Left renal cortex interstitium (tissue), 4 donors: ENCODE measurements around the gene WDR70. TPM values are rescaled to one million over a fixed set of nuclear protein-coding genes. Genes with fewer than 3 reads are reported as not detected.
"Not testable (repeated sequence)": the region's sequence is repeated elsewhere in the genome, so short reads cannot be mapped to it uniquely, and the experiment has no call there.

Source experiments
- DNase-seq, 4 donors: peaks; one replicate each; pipeline ENCODE4 v3.0.0-alpha.2; 2013; ENCODE audit warnings: low read depth in 4 of 4, low spot score in 2 of 4, missing footprints in 1 of 4
- polyA plus RNA-seq, 4 donors: library from polyadenylated mRNA; unstranded; fragments of 120-200 nt; gene quantifications; one replicate each; pipeline ENCODE4 v1.2.1, GENCODE V29; 2013; ENCODE audit not compliant: insufficient read length in 4 of 4

Gene WDR70
- polyA plus RNA-seq, 4 donors, result 45.6 to 54.5 (median 53.2) TPM

DNA sequence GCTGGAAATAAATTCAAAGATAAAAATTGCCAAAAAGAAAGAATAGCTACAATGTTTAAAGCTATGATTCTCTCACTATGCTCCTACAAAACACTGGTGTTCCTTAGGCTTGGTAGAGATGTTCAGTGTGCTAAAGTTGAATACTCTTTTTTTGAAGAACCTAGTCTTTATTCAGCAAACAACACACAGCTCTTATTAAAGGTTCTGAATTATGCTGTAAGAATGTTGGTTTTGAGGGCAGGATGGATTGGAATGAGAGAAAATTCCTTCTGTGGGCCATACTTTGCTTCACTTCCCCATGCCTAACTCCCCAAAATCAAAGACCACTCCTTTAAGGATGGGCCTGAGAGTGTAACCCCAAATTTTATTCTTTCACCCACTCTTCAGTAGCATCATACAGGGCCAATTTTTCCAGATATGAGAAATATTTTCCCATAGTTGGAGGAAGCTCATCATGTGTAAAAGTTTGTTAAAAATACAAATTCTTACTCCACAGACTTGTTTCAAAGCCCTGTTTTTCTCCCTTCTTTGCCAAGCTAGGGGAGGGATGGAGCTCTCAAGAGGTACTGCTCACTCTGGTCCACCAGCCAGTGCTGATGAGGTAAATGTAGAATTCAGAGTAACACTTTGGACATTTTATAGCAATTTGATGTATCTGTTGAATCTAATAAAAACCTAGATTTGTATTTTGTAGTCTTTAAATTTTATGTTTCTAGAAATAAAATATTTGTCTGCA, 361.4 kb downstream of the WDR70 start:
- no peak for DNase-seq

DNA sequence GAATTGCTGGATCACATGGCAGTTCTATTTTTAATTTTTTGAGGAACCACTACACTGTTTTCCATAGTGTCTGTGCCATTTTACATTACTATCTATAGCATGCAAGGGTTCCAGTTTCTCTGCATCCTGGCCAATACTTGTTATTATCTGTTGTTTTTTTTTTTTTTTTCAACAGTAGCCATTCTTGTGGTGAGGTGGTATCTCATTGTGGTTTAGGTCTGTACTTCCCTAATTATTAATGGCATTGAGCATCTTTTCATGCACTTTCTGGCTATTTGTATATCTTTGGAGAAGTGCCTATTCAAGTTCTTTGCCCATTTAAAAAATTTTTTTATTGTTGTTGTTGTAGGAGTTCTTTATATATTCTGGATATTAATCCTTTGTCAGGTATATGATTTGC, 363.0 kb downstream of the WDR70 start:
- no peak for DNase-seq

- DNase-seq, result no peak
These were observed 372.1 kb downstream of the WDR70 start for GRCh38 chr5:37751227-37751626.

- DNase-seq, result no peak
These were observed 375.9 kb downstream of the WDR70 start for GRCh38 chr5:37754976-37755375.

GRCh38 chr5:37755581-37755980, 376.5 kb downstream of the WDR70 start:
- no peak for DNase-seq

GRCh38 chr5:37756248-37756647, 377.1 kb downstream of the WDR70 start:
- DNase-seq, result no peak

DNA sequence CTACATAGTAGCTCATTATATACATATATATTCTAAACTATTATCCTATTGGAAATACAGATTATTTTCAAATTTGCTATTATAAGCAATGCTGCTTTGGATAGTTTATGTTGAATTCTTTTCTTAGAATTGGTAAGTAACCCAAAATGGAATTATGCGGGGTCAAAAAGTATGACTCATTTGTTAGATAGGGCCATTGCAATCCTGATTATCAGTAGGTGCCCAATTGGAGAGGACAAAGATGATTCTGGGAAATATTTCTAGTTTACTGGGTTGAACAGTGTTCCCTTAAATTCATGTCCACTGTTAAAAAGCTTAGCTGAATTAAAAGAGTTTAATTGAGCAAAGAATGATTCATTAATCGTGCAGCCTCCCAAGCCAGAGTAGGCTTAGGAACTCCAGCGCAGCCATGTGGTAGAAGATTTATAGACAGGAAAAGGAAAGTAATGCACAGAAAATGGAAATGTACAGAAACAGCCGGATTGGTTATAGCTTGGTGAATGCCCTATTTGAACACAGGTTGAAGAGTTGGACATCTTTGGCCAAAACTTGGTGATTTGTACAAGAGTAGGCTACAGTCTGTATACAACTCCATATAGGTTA, 379.0 kb downstream of the WDR70 start:
- no peak for DNase-seq

- no peak for DNase-seq
These were observed 388.1 kb downstream of the WDR70 start for GRCh38 chr5:37767251-37767650.

DNA sequence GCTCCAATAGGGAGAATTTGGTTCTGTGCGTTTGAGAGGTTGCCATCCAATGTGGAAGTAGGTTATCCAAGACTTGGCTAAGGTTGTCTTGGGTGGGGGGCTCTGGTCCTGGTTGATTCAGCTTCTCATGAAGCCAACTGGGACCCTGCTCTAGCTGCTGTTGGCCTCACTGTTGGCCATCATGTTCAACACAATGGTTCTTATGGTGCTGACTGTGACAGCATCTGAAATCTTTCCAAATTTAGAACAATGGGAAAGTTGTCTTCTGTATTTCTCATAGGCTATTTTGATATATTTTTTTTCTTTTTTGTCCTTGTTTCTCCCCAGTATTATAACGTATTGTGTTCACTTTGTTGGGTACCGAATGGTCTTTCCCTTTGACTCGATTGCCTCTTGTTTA, 388.8 kb downstream of the WDR70 start:
- no peak for DNase-seq

DNA sequence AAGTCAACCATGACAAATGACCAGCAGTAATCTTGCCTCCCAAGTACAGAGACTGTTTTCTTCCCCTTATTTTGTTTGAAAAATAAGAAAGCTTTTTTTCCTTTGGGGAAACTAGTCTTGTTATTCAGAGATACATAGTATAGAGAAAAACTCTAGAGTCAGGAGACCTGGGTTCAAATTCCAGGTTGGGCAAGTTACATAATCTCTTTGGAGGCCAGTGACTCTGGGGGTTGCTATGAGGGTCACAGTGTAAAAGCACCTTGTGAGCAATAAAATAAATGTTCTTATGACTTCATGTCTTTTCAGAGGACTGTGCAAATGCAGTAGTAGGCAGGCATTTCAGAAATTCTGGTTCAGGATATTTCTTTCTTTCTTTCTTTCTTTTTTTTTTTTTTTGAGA, 389.3 kb downstream of the WDR70 start:
- DNase-seq, result no peak

GRCh38 chr5:37769108-37769507, 390.0 kb downstream of the WDR70 start:
- no peak for DNase-seq

- DNase-seq, result no peak
These were observed 390.7 kb downstream of the WDR70 start for GRCh38 chr5:37769840-37770239.

DNA sequence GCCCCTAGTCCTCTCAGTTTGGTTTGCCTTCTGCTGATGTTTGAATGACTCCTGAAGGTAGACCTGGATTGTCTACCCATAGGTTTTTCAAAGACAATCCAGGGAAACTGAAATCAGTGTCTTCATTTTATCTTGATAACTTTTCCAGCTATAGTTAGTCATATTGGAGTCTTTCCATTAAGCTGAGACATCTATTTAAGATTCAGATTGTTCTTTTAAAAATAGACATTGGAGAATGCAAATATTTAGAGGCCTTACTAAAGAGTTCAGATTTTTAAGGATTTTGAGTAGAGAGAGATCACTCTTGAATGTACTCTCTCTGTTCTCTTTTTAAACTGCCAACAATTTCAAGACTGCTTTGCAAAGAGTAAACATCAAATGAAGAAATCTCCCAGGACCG, 391.7 kb downstream of the WDR70 start:
- no peak for DNase-seq

DNA sequence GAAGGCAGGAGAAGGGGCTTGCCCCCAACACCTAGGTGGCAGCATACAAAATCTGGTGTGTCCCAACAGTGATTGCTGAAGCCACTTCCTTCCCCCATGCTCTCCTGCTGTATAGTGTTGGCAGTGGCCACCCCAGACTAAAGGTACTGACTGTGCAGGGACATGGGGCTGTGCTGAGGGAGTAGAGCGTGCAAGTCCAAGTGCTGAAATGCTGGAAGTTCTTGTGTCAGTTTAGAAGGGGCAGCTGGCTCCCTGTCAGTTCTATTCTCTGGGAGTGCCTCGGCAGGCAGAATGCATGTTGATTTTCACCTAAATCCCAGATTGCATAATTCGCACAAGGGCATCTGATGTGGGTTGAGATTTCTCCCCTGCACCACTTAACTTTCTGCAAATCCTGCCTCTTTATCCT, 392.1 kb downstream of the WDR70 start:
- no peak for DNase-seq

DNA sequence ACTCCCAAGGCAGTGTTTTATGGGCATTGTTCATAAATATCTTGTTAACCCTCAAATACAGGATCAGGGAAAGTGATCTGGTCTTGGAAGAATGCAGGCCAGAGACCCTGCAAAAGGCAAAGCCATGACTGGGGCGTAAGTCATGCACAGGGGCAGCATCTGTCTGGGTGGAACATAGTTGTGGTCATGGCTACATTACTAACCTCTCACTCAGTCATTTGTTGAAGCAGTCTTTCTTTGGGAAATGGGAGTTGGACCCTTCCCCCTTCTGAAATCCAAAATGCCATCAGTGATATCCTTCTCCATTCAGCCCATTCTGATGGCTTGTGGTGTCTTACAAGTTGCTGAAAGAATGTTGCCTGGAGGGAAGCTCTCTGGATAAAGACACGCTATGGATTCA, 392.6 kb downstream of the WDR70 start:
- no peak for DNase-seq

DNA sequence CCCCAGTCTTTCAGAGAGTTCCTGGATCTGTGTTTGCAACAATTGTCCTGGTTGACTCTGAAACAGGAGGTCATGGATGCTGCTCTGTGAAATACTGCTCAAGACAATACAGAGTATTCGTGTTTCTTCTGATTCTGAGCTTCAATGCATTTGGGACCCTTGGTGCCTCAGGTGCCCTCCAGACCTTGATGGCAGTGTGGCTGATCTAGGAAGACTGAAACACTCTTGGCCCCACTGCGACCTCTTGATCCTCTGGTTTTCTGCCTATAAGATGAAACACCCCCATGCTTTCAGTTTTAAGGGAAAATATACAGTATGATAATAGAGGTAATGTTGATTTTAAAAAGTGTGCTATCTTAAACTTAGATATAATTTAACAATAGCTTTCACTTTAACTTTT, 393.1 kb downstream of the WDR70 start:
- no peak for DNase-seq

- no peak for DNase-seq
These were observed 394.7 kb downstream of the WDR70 start for GRCh38 chr5:37773809-37774208.

- DNase-seq, result no peak
These were observed 395.9 kb downstream of the WDR70 start for GRCh38 chr5:37774912-37775483.

DNA sequence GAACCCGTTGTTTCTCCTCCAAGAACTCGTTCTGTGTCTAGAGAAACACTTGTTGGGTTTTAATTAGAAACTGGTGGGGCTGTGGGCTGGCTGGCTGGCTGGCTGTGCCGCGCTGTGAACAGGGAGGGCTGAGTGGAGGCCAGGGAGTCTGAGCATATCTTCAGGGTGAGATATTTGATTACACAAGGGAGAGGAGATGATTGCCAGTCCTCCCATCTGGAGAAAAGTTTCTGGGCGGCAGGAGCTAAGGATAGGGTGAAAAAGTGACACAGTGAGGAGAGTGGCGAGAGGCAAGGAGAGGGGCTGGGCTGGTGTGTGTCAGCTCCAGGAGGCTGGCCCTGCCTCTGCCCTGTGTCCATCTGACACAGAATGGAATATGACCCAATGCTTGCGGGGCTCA, 397.7 kb downstream of the WDR70 start:
- no peak for DNase-seq

DNA sequence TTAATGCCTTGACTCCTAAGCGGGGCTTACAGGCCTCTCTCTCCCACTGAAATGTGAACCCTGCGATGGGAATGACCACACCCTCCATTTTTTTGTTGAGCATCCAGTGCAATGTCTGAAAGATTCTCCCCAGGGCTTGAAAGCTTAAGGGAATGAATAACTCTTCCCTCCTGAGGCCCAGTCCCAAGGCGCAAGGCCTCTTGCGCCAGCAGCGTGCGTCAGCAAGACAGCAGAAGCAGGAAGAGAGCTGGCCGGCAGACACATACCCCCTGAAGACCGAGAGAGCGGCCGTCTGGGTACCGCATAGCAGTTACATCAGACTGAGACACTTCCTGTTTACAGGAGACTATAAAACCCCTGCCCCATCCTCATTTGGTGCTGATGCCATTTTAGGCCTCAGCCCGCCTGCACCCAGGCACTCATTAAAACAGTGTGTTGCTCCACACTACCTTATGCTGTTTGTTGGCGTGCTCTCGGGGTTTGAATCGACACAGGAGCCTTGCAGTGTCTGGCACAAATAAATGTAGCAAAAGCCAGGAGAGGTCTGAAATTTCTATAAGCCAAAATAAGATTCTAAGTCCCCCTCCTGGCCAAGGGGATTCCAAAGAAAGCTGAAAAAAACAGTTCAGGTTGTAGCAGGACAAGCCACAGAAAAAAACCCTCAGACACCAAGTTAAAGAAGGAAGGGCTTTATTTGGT, 398.5 kb downstream of the WDR70 start:
- DNase-seq, result no peak

DNA sequence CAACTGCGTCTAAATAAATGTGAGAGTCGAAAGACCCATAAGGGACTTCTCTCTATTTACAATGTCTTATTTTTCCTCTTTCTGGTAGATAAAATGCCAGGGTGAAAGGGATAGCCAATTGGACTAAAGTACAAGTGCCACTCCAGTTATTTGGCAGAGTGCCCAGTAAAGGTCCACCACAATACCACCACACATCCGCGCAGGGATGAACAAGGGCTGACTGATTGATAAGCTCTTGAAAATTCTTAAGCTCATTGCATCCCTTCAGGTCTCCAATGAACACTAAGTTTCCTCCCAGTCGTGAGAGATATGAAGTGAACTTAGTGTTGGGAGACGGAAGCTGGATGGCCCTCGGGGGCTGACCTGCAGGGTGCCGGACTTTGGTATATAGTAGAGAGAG, 402.3 kb downstream of the WDR70 start:
- not testable (repeated sequence) for DNase-seq

DNA sequence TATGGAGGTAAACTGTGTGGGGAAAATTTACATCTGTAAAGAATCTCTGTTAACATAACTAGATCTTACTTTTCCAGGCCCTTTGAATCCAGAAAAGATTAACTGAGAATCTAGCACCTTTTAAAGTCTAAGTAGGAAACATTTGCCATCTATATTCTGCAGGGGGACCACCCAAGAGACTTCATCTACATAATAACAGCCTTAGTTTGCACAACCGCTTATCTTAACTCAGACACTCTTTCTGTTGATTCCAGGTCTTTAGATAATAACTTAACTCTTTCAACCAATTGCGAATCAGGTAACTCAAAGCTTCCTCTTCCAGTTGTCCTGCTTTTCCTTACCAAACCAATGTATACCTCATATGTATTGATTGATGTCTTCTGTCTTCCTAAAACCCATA, 407.3 kb downstream of the WDR70 start:
- no peak for DNase-seq
